GM23248 (cell line): ENCODE data around the gene ARFGEF3.

Experiments used
- EZH2 ChIP-seq: fragments of 200-600 bp; sonication (generic); IDR thresholded peaks from 2 replicates; pipeline ENCODE4 v1.6.1; 2018; ENCODE audit warnings: antibody characterized with exemption, mild to moderate bottlenecking; ENCODE audit not compliant: insufficient read depth, poor library complexity, severe bottlenecking
- EZH2phosphoT487 ChIP-seq: fragments of 200-600 bp; sonication (generic); IDR thresholded peaks from 2 replicates; pipeline ENCODE4 v1.6.1; 2018; ENCODE audit warnings: antibody characterized with exemption, moderate library complexity, mild to moderate bottlenecking, low read depth; ENCODE audit not compliant: insufficient read depth

GRCh38 chr6:138116661-138116999 lies 45.1 kb upstream of the ARFGEF3 start:
- no peak for TF ChIP-seq EZH2
- no peak for TF ChIP-seq EZH2phosphoT487
